SU-DHL-6 (cell line): ENCODE data around the gene COL6A3.

Experiments used
- CTCF ChIP-seq: fragments of 200-600 bp; sonication (generic); IDR thresholded peaks from one replicate; pipeline ENCODE4 v1.5.1; 2017; ENCODE audit warnings: antibody characterized with exemption, mild to moderate bottlenecking, low read length, moderate library complexity; ENCODE audit not compliant: insufficient read depth, poor library complexity, severe bottlenecking
- EZH2phosphoT487 ChIP-seq: fragments of 200-600 bp; sonication (generic), shearing (Covaris generic); conservative IDR thresholded peaks from 2 replicates; pipeline ENCODE4 v1.6.1; 2018; ENCODE audit warnings: mild to moderate bottlenecking, antibody characterized with exemption, low read length, moderate library complexity, mixed read lengths

DNA sequence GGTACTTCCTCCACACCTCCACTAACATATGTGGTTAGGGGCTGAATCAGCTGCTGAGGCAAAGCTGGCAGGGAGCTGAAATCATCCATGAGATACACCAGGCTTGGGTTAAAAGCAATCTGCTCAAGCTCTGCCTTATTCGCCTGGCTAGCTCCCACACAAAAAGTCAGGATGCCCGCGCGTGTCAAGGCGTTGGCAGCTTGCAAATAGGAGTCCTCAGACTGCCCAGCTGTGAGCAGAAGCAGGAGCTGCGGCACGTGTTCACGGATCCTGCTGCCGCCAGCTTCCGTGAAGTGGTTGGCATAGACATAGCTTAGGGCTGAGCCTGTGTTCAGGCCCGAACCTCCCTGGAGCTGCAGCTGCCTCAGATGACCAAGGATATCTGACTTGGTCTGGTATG lies 35.3 kb downstream of the COL6A3 start:
- TF ChIP-seq CTCF, result no peak
- no peak for TF ChIP-seq EZH2phosphoT487
